Thyroid gland (tissue), 4 donors: ENCODE results near the gene KIAA1671. TPM values are rescaled to one million over a fixed set of nuclear protein-coding genes. Genes with fewer than 3 reads are reported as not detected.
A peak's percentile ranks its signal among the peaks of the same experiment; 100 is the strongest.

Source experiments
- DNase-seq, 2 donors: peaks; one replicate each; pipeline ENCODE4 v3.0.0-alpha.2; 2019
- H3K27ac ChIP-seq, 3 donors: fragments of 200-600 bp; sonication (generic); 1 replicate in 2 of 3; 2 replicates in 1 of 3; pipeline ENCODE4 v1.5.1; 2016 to 2019; ENCODE audit warnings: mild to moderate bottlenecking in 1 of 3, moderate library complexity in 1 of 3
- H3K27me3 ChIP-seq: fragments of 200-600 bp; sonication (generic); one replicate; pipeline ENCODE4 v1.5.1; 2019
- H3K36me3 ChIP-seq, 2 donors: fragments of 200-600 bp; sonication (generic); one replicate each; pipeline ENCODE4 v1.5.1; 2016 to 2019
- H3K4me1 ChIP-seq, 2 donors: fragments of 200-600 bp; sonication (generic); one replicate each; pipeline ENCODE4 v1.5.1; 2017 to 2019
- H3K4me3 ChIP-seq, 3 donors: fragments of 200-600 bp; sonication (generic); replicated peaks in 1 of 3; 1 replicate in 2 of 3; 2 replicates in 1 of 3; pipeline ENCODE4 v1.5.1; 2016; ENCODE audit warnings: mild to moderate bottlenecking in 1 of 3
- H3K9me3 ChIP-seq: fragments of 200-600 bp; sonication (generic); one replicate; pipeline ENCODE4 v1.5.1; 2017
- CTCF ChIP-seq, 6 experiments: fragments of 200-600 bp in 3 of 6; fragments of 450-650 bp in 3 of 6; sonication (generic) in 3 of 6; IDR thresholded peaks; one replicate each; pipeline ENCODE4 v1.5.1; 2016 to 2019; ENCODE audit warnings: antibody characterized with exemption in 6 of 6, mild to moderate bottlenecking in 2 of 6, inconsistent platforms in 1 of 6, moderate library complexity in 1 of 6
- POLR2A ChIP-seq, 2 donors: fragments of 450-650 bp; IDR thresholded peaks; one replicate each; pipeline ENCODE4 v1.6.1; 2017; ENCODE audit warnings: antibody characterized with exemption in 2 of 2, mild to moderate bottlenecking in 2 of 2, moderate library complexity in 1 of 2
- WGBS, 2 donors: methylation state at CpG; one replicate each; pipeline ENCODE4 v1.1.5; 2017; 5-methylcytosine and 5-hydroxymethylcytosine counted together
- intact Hi-C: fragments of 100-400 bp; cut with DNase I; formaldehyde crosslinking; loops from one replicate; pipeline ENCODE4 v1.15.1; 2023
- total RNA-seq, 4 donors: library from RNA; depleted of rRNA; stranded (reverse); fragments of >200 nt; gene quantifications; one replicate each; pipeline ENCODE4 v1.2.3, GENCODE V29; 2016

The KIAA1671 gene
- total RNA-seq, 4 donors from 2014 or later, result 63.2 to 111 (median 79.7) TPM

GRCh38 chr22:25139062-25139461 is 186.5 kb downstream of the KIAA1671 start:
- no peak for TF ChIP-seq CTCF (IDR thresholded peaks at IDR 0.05)
- no peak for TF ChIP-seq POLR2A (IDR thresholded peaks at IDR 0.05)
- intact Hi-C loops, result no loop called here
- H3K27me3 ChIP-seq, result no peaks in the 10 kb centered on the region
- WGBS, 2 donors, result 24 to 30% methylated on average over 2 of the region's 2 CpGs
- peak overlapping the region in 2 of 3 donors; percentile 33 to 62 for H3K27ac ChIP-seq
- no peak overlapping the region for H3K4me3 ChIP-seq
- H3K4me1 ChIP-seq, result peaks cover 26 to 64% of the 10 kb centered on the region in 2 donors
- H3K9me3 ChIP-seq, result no peaks in the 10 kb centered on the region
- no peaks in the 10 kb centered on the region for H3K36me3 ChIP-seq
- DNase-seq, result peak; percentile 49 to 52

DNA sequence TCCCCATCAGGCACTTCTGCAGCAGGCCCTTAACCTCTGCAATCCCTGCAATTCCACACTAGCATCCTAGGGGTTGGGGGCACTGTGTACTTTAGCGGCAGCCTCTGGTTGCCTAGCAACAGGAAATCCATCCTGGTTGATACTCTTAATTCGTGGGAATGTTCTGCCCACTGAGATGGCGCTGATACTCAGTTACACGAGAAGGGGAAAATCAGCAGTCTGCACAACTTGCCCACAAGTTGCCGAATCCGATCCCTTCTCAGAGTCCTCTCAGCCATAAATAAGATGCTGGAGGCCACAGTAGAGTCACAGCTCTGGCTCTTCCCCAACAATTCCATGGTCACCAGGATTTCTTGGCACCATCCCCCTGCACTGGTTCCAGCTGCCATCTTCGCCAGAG is 189.6 kb downstream of the KIAA1671 start:
- H3K36me3 ChIP-seq, result no peaks in the 10 kb centered on the region
- TF ChIP-seq POLR2A (IDR thresholded peaks at IDR 0.05) (no peak), CTCF (IDR thresholded peaks at IDR 0.05) (no peak)
- H3K4me1 ChIP-seq, result peaks cover 16 to 50% of the 10 kb centered on the region in 2 donors
- no peak overlapping the region for H3K4me3 ChIP-seq
- DNase-seq, result no peak
- H3K27ac ChIP-seq, result no peak overlapping the region
- intact Hi-C loops, result no loop called here
- no peaks in the 10 kb centered on the region for H3K9me3 ChIP-seq
- H3K27me3 ChIP-seq, result no peaks in the 10 kb centered on the region
- 68 to 77% methylated on average over 7 of the region's 7 CpGs for WGBS, 2 donors

DNA sequence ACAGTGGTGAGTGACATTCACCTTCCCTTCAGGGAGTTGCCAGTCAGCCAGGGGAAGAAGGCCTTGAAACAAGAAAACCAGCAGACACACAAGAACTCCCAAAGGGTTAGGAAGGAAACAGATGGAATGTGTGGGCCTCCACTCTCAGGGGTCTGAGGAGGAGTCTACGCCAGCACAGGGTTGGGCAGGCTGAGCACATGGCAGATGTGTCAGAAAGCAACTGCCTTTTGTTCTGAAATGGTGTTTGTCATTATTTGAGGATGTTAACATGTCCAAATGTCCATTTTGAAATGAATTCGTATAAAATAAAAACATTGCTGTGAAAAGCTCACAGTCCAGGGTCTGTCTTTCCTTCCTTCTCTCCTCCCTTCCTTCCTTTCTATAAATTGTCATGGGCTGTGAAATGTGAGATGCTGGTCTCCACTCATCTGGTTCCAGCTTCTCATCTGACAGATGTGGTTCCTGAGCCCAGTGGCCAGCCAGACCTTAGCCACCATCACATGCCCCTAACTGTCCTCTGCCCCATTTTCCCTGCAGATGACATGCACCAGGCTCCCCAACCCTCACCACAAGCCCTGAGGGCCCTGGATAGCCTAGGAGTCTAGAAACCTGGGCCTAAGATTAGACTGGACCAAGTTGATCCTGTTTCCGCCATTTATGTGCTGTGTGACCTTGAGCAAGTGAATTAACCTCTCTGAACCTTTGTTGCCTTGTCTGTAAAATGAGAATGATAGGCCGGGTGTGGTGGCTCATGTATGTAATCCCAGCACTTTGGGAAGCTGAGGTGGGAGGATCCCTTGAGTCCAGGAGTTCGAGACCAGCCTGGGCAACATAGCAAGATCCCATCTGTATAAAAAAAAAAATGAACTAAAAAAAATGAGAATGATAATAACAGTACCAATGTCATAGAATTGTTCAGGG is 190.9 kb downstream of the KIAA1671 start:
- Histone ChIP-seq H3K27me3 (no peaks in the 10 kb centered on the region), H3K9me3 (no peaks in the 10 kb centered on the region), H3K27ac (peak overlapping the region in 2 of 3 donors; percentile 40 to 63), H3K4me3 (no peak overlapping the region), H3K36me3 (no peaks in the 10 kb centered on the region), H3K4me1 (peaks cover 19 to 50% of the 10 kb centered on the region in 2 donors)
- intact Hi-C loops, result no loop called here
- TF ChIP-seq CTCF (IDR thresholded peaks at IDR 0.05) (no peak), POLR2A (IDR thresholded peaks at IDR 0.05) (no peak)
- no peak for DNase-seq
- WGBS, 2 donors, result 84 to 90% methylated on average over 5 of the region's 5 CpGs

DNA sequence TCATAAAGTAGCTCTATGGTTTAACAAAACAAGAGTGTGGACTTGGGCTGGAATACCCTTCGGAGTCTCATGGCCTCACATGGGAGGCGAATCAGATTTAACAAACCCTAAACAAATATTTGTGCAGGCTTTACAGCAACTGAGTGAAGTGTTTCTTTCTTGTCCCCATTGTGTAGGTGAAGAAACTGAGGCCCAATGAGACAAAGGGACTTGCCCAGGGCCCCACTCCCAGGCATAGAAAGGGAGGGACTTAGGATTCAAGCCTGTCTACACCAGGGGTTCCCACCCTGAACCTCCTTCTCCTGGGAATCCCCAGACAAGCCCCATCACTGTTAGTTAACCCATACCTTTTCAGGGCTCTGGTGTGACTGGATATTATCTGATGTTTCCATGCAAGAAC is 192.0 kb downstream of the KIAA1671 start:
- no peaks in the 10 kb centered on the region for H3K9me3 ChIP-seq
- no peak overlapping the region for H3K4me3 ChIP-seq
- H3K27me3 ChIP-seq, result no peaks in the 10 kb centered on the region
- no peaks in the 10 kb centered on the region for H3K36me3 ChIP-seq
- no peak for TF ChIP-seq POLR2A (IDR thresholded peaks at IDR 0.05)
- no peak for TF ChIP-seq CTCF (IDR thresholded peaks at IDR 0.05)
- H3K27ac ChIP-seq, result peak overlapping the region in 2 of 3 donors; percentile 40
- DNase-seq, result no peak
- intact Hi-C loops, result no loop called here
- peaks cover 29 to 49% of the 10 kb centered on the region in 2 donors for H3K4me1 ChIP-seq
- 97 to 100% methylated on average over 2 of the region's 2 CpGs for WGBS, 2 donors

GRCh38 chr22:25146307-25146706 is 193.8 kb downstream of the KIAA1671 start:
- H3K4me3 ChIP-seq, result no peak overlapping the region
- DNase-seq, result no peak
- H3K27me3 ChIP-seq, result no peaks in the 10 kb centered on the region
- H3K4me1 ChIP-seq, result peaks cover 29 to 46% of the 10 kb centered on the region in 2 donors
- WGBS, 2 donors, result 89 to 92% methylated on average over 1 of the region's 1 CpG
- peak overlapping the region in 2 of 3 donors; percentile 81 to 86 for H3K27ac ChIP-seq
- TF ChIP-seq CTCF (IDR thresholded peaks at IDR 0.05) (no peak), POLR2A (IDR thresholded peaks at IDR 0.05) (no peak)
- no peaks in the 10 kb centered on the region for H3K36me3 ChIP-seq
- H3K9me3 ChIP-seq, result no peaks in the 10 kb centered on the region
- intact Hi-C loops, result no loop called here
